PC-3 (cell line): ENCODE results near the gene TMEM117.

Experiments
- EZH2 ChIP-seq: fragments of 300-600 bp; sonication (generic); IDR thresholded peaks from one replicate; pipeline ENCODE4 v1.6.1; 2017; ENCODE audit warnings: antibody characterized with exemption, mild to moderate bottlenecking, low read length; ENCODE audit not compliant: unreplicated experiment
- EZH2phosphoT487 ChIP-seq: fragments of 300-600 bp; sonication (generic); IDR thresholded peaks from 2 replicates; pipeline ENCODE4 v1.6.1; 2018; ENCODE audit warnings: mild to moderate bottlenecking, antibody characterized with exemption, low read length, borderline replicate concordance
- TF ChIP-seq, protein P1 (sequence below): fragments of 300-600 bp; sonication (generic); conservative IDR thresholded peaks from 2 replicates; pipeline ENCODE4 v1.5.1; 2017; ENCODE audit warnings: antibody characterized with exemption, low read depth, mild to moderate bottlenecking, low read length

DNA sequence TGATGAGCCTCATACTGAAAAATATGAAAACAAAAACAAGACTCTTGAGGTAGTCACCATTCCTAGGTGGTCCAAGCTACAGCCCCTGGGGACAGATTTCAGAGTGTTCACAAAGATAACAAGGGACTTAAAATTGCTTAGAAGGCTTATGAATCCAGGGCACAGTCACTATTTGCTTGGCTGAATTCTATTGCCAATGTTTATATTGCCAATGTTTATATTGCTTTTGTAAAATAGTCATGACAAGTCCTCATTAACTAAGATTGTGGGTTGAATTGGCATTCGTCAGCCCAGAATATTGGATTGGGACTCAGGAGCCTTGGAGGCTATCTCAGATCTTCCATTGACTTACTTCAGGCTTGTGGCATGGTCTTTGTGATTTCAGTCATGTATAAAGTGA is 6.4 kb downstream of the TMEM117 start:
- no peak for TF ChIP-seq EZH2phosphoT487
- TF ChIP-seq, protein P1, sequence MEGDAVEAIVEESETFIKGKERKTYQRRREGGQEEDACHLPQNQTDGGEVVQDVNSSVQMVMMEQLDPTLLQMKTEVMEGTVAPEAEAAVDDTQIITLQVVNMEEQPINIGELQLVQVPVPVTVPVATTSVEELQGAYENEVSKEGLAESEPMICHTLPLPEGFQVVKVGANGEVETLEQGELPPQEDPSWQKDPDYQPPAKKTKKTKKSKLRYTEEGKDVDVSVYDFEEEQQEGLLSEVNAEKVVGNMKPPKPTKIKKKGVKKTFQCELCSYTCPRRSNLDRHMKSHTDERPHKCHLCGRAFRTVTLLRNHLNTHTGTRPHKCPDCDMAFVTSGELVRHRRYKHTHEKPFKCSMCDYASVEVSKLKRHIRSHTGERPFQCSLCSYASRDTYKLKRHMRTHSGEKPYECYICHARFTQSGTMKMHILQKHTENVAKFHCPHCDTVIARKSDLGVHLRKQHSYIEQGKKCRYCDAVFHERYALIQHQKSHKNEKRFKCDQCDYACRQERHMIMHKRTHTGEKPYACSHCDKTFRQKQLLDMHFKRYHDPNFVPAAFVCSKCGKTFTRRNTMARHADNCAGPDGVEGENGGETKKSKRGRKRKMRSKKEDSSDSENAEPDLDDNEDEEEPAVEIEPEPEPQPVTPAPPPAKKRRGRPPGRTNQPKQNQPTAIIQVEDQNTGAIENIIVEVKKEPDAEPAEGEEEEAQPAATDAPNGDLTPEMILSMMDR, result no peak
- TF ChIP-seq EZH2, result no peak
